GM18498 (cell line): ENCODE data around the gene PTPN2.
"Not testable (repeated sequence)": the region's sequence is repeated elsewhere in the genome, so short reads cannot be mapped to it uniquely, and the experiment has no call there.

ENCODE experiments used
- ATAC-seq: cut with Tn5 transposase; IDR thresholded peaks from one replicate; pipeline ENCODE4 v1.9.1; 2021; ENCODE audit warnings: mild to moderate bottlenecking, moderate library complexity; ENCODE audit not compliant: unreplicated experiment

Gene PTPN2

DNA sequence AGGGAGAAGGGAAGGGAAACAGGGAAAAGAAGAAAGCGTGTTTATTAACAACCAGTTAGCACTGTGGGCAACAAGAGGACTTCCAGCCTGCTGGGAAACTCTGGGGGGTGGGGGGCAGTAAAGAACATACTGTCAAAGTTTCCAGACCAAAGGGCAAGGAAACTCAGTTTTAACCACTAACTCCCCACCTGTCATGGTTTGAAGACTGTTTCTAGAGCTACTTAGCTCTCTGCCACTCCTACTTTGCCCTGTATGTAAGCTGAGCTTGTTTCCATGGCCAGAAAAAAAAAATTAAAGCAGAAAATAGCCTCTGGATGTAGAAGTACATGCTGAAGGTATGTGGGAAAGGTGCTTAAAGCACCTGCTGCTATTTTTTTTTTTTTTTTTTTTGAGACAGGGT is 11.0 kb upstream of the PTPN2 start:
- no peak for ATAC-seq

DNA sequence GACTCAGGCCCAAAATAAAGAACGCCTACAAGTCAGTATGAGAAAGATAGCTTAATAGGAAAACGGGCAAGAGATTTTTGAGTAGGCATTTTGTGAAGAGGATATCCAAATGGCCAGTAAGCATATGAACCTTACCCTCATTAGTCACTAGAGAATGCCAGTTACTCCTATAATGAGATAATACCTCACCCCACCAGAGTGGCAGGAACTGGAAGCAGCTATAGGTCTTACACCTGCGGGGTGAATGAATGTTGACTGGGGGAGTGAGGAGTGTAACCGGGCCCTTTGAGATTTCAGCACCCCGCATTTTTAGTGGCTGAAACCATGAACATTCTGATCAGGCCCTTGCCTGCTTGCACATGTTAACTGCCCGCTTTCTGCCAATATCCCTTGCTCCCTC is 7.5 kb upstream of the PTPN2 start:
- no peak for ATAC-seq

DNA sequence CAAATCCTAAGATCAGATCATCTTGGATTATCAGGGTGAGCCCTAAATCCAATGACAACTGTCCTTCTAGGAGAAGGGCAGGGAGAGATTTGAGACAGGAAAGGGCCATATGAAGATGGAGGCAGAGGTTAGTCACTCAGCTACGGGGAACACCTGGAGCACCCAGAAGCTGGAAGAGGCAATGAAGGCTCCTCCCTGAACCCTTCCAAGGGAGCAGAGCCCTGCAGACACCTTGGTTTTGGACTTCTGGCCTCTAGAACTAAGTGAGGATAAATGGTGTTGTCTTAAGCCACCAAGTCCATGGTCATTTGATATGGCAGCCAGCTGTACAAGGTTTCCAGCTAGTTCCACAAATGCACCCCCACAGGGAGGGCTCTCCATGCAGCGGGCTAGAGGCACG is 6.9 kb upstream of the PTPN2 start:
- no peak for ATAC-seq

DNA sequence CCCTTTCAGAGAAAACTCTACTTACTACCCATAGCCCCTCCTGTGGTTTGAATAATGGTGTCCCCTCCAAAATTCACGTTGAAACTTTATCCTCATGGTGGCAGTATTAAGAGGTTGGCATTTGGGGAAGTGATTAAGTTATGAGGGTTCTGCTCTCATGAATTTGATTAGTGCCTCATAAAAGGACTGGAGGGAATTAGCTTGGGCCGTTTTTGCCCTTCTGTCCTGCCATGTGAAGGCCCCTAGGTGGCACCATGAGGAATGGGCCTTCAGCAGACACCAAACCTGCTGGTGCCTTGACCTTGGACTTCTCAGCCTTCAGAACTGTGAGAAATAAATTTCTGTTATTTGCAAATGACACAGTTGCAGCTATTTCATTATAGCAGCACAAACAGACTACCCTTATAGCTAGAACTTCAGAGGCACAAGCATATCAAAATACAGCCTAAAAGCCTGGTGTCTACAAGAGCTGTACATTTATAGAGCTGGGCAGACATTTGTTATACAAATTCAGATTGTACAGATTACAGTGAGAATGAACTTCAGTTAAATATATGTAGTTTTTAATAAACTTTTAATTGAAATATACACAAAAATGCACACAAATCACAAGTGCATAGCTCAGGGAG is 2.6 kb upstream of the PTPN2 start:
- ATAC-seq = no peak

DNA sequence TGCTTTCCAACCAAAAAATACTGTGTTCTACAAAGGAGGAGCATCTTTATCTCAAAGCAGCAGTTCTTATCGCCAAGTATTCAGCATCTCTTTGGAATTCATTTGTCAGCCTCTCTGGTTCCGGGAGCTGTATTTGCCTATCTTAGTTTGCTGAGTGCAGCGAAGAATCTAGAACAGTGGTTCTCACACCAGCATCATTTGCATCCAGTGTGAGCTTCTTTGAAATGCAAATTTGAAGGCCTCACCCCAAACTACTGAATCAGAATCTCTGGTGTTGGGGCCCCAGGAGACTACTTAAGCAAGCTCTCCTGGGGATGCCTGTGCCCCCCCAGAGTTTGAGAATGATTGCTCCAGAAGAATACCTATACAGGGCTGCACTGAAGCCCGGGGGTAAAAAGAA is 1.5 kb upstream of the PTPN2 start:
- no peak for ATAC-seq

DNA sequence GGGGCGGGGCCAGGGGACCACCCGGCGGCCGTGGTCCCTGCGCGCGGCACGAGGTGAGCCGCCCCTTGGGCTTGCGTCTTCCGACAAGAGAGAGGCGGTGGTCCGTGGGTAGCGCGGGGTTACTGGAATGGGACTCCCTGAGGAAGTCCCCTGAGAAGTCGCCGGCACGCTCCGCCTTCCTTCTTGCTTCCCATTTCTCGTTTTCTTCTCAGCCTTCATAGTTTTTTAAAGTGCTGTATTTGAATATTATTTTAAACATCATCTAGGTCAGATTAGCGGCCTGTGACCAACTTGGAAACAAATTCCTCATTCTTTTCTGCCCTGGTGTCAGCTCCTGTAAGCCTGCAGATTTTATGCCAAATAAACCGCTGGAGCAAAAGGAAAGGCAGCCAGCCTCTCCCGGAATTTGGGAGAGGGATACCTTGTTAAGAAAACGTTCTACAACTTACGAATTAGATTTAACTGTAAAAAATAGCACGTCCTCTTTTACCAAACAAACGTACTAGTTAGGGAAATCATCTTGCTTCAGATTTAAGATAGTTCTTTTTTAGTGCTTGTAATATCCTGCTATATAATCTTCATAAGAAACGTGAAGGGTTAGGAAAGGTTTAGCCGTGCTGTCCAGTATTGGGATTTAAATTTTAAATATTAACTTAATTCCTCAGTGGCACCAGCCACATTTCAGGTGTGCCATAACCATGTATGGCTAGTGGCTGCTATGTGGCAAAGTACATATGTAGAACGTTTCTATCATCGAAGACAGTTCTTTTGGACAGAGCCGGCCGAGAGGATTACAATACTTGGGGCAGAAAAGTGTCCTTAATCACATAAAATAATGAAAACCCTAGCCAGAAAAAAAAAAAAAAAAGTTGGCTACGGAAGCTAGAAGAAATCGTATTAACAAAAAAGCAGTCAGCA is 628 bp upstream of the PTPN2 start:
- ATAC-seq = no peak

DNA sequence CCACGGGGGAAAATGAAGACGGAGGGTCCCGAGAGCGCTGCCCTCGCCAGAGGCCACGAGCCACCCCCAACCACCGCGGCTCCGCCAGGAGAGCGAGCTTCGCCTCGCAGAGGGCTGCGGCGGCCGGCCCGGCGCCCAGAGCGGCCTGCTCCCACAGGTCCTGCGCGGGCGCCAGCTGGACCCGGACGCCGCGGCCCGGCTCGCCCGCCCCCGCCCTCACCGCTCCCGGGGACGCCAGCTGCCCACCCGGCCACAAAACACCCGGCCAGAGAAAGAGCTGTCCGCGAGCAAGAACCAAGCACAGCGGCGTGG is 709 bp downstream of the PTPN2 start:
- peak; percentile 13 for ATAC-seq

DNA sequence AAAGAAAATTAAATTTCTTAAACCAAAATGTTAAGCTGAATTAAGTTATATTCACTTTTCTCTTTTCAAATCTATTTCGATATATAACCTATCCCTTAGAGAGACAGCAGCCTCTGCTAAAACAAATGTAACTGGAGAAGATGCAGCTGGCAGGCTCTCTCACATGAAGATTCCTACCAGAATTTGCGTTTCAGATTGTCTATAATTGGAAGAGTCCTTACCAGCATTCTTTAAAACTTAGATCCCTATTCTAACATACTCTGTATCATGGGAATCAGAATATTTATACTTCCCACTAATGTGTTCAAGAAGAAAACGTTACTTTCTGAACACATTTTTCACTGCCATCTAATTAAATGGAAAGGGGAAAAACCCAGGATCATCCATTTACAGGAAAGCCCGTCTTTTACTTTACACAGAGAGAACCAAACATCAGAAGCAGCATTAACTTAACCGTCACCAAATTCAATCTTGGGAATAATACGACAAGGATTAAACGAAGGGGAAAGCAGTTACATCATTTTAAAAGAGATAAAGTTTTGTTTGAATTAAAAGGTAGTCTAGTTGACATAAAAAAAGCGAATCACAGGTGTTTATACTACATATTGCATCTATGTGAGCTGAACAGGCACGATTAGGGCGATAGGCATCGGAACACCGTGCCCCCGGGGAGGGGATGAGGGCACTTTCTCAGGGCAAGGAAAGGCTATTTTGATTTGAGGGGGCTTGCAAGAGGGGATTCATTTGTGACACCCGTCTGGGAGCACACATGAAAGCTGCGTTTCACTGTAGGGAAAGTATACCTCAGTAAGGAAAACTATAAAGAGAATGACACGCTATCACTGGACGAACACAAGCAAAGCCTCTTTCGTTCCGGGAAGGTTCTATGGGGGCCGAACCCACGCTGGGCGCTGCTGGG is 1.3 kb downstream of the PTPN2 start:
- ATAC-seq = no peak

DNA sequence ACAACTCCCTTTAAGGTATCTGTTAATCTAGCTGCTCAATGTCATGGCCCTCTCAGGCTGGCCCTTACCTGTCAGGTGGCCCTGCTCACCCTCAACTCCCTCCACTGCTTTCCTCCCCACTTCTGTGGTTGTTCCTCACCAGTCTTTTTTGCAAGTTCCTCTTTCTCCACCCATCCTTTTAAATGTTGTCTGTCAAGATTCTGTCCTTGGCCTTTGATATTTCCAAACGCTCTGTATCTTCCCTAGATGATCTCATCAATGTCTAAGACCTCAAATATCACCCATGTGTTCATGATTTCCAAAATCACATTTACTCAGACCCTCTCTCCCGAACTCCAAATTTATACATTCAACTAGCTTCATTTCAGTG is 3.5 kb downstream of the PTPN2 start:
- no peak for ATAC-seq

DNA sequence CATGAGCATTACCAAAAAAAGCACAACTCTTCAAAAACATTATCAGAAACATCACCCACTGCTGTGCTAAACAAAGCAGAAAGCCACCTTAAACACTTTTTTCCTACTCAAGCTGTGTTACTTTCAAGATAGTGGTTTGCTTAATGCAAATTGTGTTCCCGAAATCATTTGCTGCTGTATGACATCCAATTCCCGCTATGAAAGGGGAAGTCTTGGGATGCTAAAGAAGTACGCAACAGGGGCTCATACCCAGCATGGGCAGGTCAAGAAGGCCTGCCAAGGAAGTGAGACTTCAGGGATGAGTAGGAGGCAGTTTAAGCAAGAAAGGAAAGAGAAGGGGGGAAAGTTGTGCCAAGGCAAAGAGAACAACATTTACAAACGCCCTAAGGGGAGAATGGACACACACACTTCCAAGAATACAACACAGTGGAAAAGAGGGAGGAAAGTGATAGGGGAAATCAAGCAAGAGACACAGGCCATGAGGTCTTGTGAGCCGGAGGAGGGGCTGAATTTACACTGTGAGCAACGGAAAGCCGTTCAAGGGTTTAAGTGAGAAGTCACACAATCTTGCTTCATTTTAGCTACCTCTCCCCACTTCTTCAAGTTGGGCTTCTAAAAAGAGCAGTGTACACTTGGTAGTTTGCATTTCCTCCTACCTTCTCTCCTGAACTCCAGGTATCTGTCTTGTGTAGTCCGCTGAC is 4.0 kb downstream of the PTPN2 start:
- ATAC-seq = no peak

DNA sequence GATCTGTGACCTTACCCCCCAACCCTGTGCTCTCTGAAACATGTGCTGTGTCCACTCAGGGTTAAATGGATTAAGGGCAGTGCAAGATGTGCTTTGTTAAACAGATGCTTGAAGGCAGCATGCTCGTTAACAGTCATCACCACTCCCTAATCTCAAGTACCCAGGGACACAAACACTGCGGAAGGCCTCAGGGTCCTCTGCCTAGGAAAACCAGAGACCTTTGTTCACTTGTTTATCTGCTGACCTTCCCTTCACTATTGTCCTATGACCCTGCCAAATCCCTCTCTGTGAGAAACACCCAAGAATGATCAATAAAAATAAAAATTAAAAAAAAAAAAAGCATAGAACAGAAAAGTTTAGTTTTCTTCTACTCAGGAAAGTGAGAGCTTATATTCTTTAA is 9.0 kb downstream of the PTPN2 start:
- not testable (repeated sequence) for ATAC-seq

DNA sequence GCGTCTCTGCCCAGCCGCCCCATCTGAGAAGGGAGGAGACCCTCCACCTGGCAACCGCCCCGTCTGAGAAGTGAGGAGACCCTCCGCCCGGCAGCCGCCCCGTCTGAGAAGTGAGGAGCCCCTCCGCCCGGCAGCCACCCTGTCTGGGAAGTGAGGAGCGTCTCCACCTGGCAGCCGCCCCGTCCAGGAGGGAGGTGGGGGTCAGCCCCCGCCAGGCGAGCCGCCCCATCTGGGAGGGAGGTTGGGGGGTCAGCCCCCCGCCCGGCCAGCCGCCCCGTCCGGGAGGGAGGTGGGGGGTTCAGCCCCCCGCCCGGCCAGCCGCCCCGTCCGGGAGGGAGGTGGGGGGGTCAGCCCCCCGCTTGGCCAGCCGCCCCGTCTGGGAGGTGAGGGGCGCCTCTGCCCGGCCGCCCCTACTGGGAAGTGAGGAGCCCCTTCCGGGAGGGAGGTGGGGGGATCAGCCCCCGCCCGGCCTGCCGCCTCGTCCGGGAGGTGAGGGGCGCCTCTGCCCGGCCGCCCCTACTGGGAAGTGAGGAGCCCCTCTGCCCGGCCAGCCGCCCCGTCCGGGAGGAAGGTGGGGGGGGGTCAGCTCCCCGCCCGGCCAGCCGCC is 10.0 kb downstream of the PTPN2 start:
- not testable (repeated sequence) for ATAC-seq

DNA sequence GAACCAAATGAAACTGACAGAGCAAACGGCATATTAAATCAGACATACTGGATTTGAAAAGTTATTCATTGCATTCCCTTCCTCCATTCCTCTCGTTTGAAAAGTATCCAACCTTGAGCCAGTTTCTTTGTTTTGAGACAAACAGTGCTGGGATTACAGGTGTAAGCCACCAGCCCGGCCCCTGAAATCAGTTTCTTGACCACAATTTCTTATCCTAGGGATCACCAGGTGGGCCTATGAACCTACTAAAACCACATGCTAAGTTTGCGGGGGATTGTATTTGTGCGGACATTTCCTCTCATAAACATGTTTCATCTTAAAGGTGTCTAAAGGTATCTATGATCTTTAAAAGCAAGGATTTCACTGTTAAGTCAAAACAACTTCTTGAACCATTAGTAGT is 11.6 kb downstream of the PTPN2 start:
- no peak for ATAC-seq

DNA sequence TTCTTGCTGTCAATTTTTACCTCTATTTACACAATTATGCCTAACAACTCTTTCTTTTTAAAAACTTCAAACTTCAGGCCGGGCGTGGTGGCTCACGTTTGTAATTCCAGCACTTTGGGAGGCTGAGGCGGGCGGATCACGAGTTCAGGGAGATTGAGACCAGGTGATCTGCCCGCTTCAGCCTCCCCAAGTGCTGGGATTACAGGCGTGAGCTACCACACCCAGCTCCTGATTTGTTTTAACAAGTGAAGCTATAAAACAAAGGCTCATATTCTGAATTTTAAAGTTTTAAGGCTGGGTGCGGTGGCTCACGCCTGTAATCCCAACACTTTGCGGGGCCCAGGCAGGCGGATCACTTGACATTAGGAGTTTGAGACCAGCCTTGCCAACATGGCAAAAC is 15.5 kb downstream of the PTPN2 start:
- ATAC-seq = no peak

DNA sequence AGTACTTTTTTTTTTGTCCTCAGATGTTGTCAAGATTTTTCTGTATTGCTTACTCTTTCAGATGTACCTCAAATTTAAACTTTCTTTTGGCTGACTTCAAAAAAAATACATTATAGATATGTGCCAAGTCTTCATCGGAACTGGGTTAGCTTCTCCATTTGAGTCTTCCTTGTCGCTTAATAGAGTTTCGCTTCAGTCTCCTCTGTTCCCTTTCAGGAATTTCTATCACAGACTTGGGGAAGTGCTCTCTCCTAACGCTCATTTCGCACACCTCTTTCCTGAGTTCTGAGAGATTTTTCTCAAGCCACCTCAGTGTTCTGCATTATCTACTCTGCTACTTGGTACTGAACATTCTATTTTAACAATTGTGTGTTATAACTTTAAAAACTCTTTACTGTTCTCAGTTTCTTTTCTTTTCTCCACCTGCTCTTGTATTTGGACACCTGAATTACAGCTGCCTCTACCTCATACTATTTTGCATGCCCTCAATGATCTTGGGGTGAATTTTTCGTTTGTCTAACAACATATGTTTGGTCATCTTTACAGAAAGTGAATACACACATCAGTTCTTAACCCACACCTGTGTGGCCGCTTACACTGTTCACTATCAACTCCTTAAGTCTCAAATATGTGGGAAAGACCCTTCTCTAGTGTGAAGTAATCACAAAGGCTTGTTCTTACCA is 16.5 kb downstream of the PTPN2 start:
- ATAC-seq = peak; percentile 75

DNA sequence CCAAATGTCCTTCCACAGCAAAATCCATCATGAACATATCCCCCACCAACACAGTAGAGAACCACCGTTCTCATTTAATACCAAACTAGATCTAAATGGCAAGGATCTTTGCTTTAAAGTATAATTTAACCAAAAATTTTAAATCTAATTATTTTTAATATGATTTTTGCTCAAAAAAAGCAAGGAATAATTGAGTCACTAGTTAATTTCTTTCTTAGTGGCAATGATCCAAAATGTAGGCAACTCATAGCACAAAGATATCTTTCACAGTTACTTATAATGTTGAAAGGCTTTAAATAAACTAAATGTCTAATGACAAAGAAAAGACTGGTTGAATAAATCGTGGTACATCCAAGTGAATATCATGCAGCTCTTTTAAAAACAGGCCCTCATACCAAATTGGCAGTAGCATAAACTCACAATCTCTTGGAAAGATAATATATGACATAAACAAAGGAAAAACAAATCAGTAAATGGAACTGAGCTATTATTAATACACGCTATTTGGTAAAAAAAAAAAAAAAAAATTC is 20.3 kb downstream of the PTPN2 start:
- ATAC-seq = no peak

DNA sequence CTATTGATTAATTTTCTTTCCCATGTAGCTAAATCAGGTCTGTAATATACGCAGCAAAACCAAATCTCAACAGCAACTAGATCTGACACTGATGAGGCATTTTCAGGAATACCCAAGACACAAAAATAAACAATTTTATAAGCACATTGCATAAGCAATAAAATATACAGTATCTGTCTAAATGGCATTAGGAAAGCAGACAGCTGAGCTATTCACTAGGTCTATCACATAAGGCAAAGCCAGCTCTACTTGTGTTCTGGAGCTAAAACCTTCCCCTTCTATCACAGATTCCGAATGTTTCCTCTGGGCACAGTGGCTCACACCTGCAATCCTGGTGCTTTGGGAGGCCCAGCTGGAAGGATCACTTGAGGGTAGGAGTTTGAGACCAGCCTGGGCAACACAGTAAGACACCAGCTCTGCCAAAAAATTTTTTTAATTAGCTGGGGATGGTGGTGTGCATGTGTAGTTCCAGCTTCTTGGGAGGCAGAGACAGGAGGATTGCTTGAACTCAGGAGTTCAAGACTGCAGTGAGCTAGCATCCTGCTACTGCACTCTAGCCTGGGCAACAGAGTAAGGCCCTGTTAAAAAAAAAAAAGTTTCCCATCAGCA is 21.1 kb downstream of the PTPN2 start:
- no peak for ATAC-seq

DNA sequence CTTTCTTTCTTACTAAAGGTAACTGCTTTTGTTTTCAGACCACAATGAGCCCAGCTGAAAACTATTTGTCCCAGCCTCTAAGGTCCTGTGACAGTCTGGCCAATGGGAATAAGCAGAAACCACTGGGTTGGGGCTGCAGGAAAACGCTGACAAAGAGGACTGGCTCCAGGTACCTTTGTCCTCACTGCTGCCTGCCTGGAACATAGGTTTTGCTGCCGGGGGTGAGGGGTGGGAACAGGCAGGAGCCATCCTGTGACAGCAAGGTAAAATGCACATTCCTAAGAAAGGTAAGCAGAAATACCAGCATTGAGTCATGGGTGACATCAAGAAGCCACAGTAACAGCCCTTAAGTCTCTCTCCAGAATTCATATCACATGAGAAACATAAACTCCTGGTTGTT is 21.6 kb downstream of the PTPN2 start:
- no peak for ATAC-seq

DNA sequence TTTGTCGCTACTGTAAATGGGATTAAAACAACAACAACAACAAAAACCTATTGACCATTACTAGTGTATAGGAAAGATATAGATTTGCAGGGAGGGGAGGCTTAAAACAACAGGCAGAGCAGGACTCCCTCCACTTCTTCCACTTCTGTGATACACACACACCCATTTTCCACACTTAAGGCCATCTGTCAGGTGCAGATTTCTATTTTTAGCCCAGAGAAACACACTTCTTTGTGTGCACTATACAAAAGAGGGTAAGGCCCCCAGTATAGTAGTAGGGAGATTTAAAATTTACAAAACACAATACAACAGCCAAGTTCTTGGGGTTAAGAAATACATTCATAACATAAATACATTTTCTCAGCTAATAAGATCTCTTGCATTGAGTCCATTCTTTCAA is 22.4 kb downstream of the PTPN2 start:
- ATAC-seq = no peak
